ENCODE results near the gene SKIL. TPM values are rescaled to one million over a fixed set of nuclear protein-coding genes. Genes with fewer than 3 reads are reported as not detected.
A peak's percentile ranks its signal among the peaks of the same experiment; 100 is the strongest.
"Not testable (repeated sequence)": the region's sequence is repeated elsewhere in the genome, so short reads cannot be mapped to it uniquely, and the experiment has no call there.

SKIL gene
- total and polyA plus RNA-seq, 3 experiments from 2014 or later = 3.2 to 29.0 (median 25.9) TPM

DNA sequence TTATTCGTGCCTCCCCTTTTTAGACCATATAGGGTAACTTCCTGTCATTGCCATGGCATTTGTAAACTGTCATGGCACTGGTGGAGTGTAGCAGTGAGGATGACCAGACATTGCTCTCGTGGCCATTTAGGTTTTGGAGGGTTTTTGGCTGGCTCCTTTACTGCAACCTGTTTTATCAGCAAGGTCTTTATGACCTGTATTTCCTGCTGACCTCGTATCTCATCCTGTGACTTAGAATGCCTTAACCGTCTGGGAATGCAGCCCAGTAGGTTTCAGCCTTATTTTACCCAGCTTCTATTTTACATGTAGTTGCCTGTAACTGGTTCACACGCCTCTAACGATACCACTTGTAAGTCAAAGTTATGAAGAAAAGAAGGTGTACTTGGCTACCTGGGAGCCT is 13.7 kb upstream of the SKIL start:
- H3K27ac Mint-ChIP-seq; H3K4me3 Mint-ChIP-seq; POLR2A ChIA-PET; CTCF ChIA-PET; DNase-seq; H3K27me3 ChIP-seq (ENCODE audit: insufficient read depth, low read length, poor library complexity, severe bottlenecking); H3K27ac ChIP-seq (ENCODE audit: low read depth, low read length); H3K9me3 Mint-ChIP-seq; H3K9me3 ChIP-seq (ENCODE audit: low read length); H3K4me3 ChIP-seq (ENCODE audit: low read length); H3K27me3 Mint-ChIP-seq; H3K4me1 Mint-ChIP-seq; H3K36me3 ChIP-seq (ENCODE audit: insufficient read depth, low read length); H3K4me1 ChIP-seq (ENCODE audit: insufficient read depth, low read length); H3K36me3 Mint-ChIP-seq: not testable (repeated sequence)

DNA sequence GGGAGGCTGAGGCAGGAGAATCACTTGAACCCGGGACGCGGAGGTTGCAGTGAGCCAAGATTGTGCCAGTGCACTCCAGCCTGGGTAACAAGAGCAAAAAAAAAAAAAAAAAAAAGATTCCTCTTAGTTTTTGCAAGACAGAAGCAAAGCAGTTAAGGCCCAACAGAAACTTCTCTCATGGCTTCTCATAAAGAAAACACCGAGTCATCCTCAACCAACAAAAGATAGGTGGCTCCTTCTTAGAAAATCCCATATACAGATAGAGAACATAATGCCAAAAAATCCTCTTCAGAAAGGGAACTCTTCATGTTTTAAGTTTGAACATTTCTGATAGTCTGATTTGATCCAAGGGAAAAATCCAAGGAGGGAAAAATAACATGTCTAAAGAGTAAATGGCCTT is 12.5 kb upstream of the SKIL start:
- POLR2A ChIA-PET = no interaction called here
- no peaks in the 10 kb centered on the region for H3K4me1 ChIP-seq (ENCODE audit: insufficient read depth, low read length)
- no peak overlapping the region for H3K27ac ChIP-seq (ENCODE audit: low read depth, low read length)
- no peak for DNase-seq
- CTCF ChIA-PET = no interaction called here
- Mint-ChIP-seq H3K36me3 (no peaks in the 10 kb centered on the region), H3K9me3 (no peaks in the 10 kb centered on the region), H3K27me3 (peaks cover 0 to 2% of the 10 kb centered on the region in 2 donors), H3K27ac (peak overlapping the region in 1 of 8 donors; percentile 36), H3K4me3 (no peak overlapping the region), H3K4me1 (no peaks in the 10 kb centered on the region)
- H3K27me3 ChIP-seq (ENCODE audit: insufficient read depth, low read length, poor library complexity, severe bottlenecking) = no peaks in the 10 kb centered on the region
- no peaks in the 10 kb centered on the region for H3K36me3 ChIP-seq (ENCODE audit: insufficient read depth, low read length)
- no peak overlapping the region for H3K4me3 ChIP-seq (ENCODE audit: low read length)
- no peaks in the 10 kb centered on the region for H3K9me3 ChIP-seq (ENCODE audit: low read length)

DNA sequence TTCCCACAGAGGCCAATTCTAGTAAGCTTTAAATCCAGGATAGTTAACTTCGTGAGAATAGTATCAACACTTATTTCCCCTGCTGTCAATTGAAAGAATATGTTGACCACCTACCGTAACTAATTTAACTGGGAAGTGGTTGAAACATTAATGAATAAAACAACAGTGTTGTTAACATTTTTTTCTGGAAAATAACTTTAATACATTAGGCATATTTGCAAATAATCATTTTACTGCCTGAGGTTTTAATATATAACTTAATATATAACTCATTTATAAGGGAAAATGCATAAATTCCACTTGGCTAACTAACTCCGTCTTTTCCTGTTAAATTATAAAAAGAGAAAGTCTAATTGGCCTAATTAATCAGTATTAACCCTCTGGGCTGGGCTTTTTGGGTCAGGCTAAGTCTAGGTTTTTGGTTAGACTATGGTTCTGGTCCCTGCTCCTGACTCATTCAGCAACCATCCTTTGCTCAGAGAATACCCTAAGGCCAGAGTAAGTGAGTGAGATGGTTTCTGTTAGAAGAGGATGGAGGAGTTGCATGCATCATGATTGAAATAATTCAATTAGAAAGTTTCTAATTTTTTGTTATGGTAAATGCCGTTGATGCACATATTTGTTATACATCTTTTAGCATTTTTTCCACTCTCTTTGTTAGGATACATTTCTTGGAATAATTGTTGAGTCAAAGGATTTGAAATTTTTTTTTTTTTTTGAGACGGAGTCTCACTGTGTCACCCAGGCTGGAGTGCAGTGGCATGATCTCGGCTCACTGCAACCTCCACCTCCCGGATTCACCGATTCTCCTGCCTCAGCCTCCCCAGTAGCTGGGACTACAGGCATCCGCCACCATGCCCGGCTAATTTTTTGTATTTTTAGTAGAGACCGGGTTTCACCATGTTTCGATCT is 10.8 kb upstream of the SKIL start:
- H3K36me3 Mint-ChIP-seq = no peaks in the 10 kb centered on the region
- H3K27ac Mint-ChIP-seq = no peak overlapping the region

DNA sequence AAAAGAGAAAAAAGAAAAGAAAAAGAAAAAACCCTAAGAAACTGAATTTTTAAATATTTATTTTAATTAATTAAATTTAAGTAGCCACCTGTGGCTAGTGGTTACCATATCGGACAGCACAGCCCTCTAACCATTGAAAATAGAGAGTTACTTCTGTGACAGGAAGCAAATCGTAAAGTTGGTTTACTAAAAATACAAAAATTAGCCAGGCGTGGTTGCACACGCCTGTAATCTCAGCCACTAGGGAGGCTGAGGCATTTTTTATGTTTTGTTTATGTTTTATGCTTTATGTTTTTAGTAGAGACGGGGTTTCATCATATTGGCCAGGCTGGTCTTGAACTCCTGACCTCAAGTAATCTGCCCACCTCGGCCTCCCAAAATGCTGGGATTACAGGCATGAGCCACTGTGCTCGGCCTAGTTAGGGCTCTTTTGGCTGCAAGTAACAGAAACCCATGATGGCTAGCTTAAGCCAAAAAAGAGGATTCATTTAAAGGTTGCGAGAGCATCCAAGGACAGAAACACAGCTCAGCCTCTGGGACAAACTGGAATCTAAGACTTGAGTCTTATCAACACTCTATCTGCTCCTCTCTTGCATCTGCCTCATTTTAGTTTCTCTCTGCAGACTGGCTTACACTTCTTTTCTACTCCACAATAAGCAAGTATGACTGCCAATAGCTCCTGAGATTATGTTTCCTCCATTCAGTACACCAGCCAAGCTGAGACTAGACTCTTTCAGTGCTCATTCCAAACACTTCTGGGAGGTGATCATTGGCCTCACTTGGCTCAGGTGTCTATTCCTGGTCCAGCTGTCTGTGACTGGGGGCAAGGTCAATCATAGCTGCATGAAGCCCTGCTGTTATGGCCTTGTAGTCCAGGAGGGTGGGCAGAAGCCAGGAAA is 6.8 kb upstream of the SKIL start:
- POLR2A ChIA-PET = no interaction called here
- peak overlapping the region in 1 of 7 donors; percentile 4 for H3K4me3 Mint-ChIP-seq
- Histone ChIP-seq H3K9me3 (ENCODE audit: low read length) (no peaks in the 10 kb centered on the region), H3K36me3 (ENCODE audit: insufficient read depth, low read length) (no peaks in the 10 kb centered on the region), H3K4me3 (ENCODE audit: low read length) (no peak overlapping the region), H3K4me1 (ENCODE audit: insufficient read depth, low read length) (no peaks in the 10 kb centered on the region), H3K27me3 (ENCODE audit: insufficient read depth, low read length, poor library complexity, severe bottlenecking) (no peaks in the 10 kb centered on the region), H3K27ac (ENCODE audit: low read depth, low read length) (no peak overlapping the region)
- no peaks in the 10 kb centered on the region for H3K27me3 Mint-ChIP-seq
- H3K4me1 Mint-ChIP-seq = peaks cover 5 to 22% (median 6%) of the 10 kb centered on the region in 3 donors
- CTCF ChIA-PET = no interaction called here
- no peak for DNase-seq
- no peaks in the 10 kb centered on the region for H3K36me3 Mint-ChIP-seq
- H3K9me3 Mint-ChIP-seq = no peaks in the 10 kb centered on the region
- peak overlapping the region in 3 of 8 donors; percentile 25 to 57 (median 46) for H3K27ac Mint-ChIP-seq

More for the DNA sequence above, 10.8 kb upstream of the SKIL start:
- Mint-ChIP-seq H3K9me3 (no peaks in the 10 kb centered on the region), H3K4me1 (peaks cover 0 to 4% (median 2%) of the 10 kb centered on the region in 3 donors), H3K4me3 (no peak overlapping the region), H3K27me3 (peaks cover 0 to 2% of the 10 kb centered on the region in 2 donors)
- Histone ChIP-seq H3K27me3 (ENCODE audit: insufficient read depth, low read length, poor library complexity, severe bottlenecking) (no peaks in the 10 kb centered on the region), H3K27ac (ENCODE audit: low read depth, low read length) (no peak overlapping the region), H3K9me3 (ENCODE audit: low read length) (no peaks in the 10 kb centered on the region), H3K4me3 (ENCODE audit: low read length) (no peak overlapping the region), H3K36me3 (ENCODE audit: insufficient read depth, low read length) (no peaks in the 10 kb centered on the region), H3K4me1 (ENCODE audit: insufficient read depth, low read length) (no peaks in the 10 kb centered on the region)
- ChIA-PET POLR2A (no interaction called here), CTCF (interaction anchor here (0.8 kb wide), 1 partner anchor 9 kb away, joined by 3 read pairs; no protein-coding TSS in a partner anchor)
- no peak for DNase-seq

DNA sequence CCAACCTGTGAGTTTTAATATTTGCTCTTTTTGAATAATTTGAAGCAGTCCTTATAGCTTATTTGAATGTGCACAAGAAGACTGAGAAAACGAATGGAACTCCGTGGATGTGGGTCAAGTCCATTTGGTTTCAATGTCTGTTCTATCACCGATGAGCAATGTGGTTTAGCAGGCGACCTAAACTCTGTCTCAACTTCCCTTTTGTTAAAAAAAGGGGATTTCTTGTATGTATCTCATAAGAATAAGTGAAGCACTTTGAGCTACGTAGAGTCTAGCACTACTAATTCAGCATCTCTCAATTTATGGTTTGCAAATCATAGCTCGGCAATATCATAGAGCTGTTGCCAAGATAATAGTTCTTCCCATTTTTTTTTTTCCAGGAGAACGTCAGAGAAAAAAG is 4.6 kb upstream of the SKIL start:
- peaks cover 0 to 2% (median 0%) of the 10 kb centered on the region in 5 donors for H3K9me3 Mint-ChIP-seq
- no peak overlapping the region for H3K4me3 Mint-ChIP-seq
- H3K4me1 Mint-ChIP-seq = peaks cover 11 to 33% (median 14%) of the 10 kb centered on the region in 3 donors
- CTCF ChIA-PET = interaction anchor here (1.1 kb wide), 1 partner anchor 61 kb away, joined by 3 read pairs; no protein-coding TSS in a partner anchor
- H3K36me3 Mint-ChIP-seq = peaks cover 0 to 3% (median 0%) of the 10 kb centered on the region in 3 donors
- peaks cover 0 to 2% of the 10 kb centered on the region in 2 donors for H3K27me3 Mint-ChIP-seq
- H3K4me1 ChIP-seq (ENCODE audit: insufficient read depth, low read length) = peaks cover 7% of the 10 kb centered on the region
- no peaks in the 10 kb centered on the region for H3K9me3 ChIP-seq (ENCODE audit: low read length)
- DNase-seq = no peak
- no peak overlapping the region for H3K4me3 ChIP-seq (ENCODE audit: low read length)
- no peaks in the 10 kb centered on the region for H3K36me3 ChIP-seq (ENCODE audit: insufficient read depth, low read length)
- POLR2A ChIA-PET = interaction anchor here (0.6 kb wide), 1 partner anchor 59 kb away, joined by 3 read pairs; no protein-coding TSS in a partner anchor
- H3K27ac Mint-ChIP-seq = peak overlapping the region in 2 of 8 donors; percentile 94 to 99
- H3K27me3 ChIP-seq (ENCODE audit: insufficient read depth, low read length, poor library complexity, severe bottlenecking) = no peaks in the 10 kb centered on the region
- H3K27ac ChIP-seq (ENCODE audit: low read depth, low read length) = no peak overlapping the region

DNA sequence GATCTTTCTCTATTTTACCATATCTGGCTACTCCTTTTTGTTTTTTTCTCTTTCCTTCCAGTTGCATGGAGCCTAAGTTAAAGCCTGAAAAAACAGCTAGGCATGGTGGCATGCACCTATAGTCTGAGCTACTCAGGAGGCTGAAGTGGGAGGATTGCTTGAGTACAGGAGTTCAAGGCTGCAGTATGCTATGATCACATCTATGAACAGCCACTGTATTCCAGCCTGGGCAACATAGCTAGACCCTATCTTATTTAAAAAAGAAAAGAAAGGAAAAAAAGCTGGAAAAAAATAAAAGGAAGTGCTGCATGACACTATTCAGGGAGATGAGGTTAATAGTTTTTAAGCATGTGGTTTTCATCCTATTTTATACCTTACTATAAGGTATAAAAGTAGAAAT is 4.0 kb upstream of the SKIL start:
- Histone ChIP-seq H3K9me3 (ENCODE audit: low read length) (no peaks in the 10 kb centered on the region), H3K4me3 (ENCODE audit: low read length) (no peak overlapping the region), H3K36me3 (ENCODE audit: insufficient read depth, low read length) (no peaks in the 10 kb centered on the region), H3K27me3 (ENCODE audit: insufficient read depth, low read length, poor library complexity, severe bottlenecking) (no peaks in the 10 kb centered on the region), H3K27ac (ENCODE audit: low read depth, low read length) (no peak overlapping the region), H3K4me1 (ENCODE audit: insufficient read depth, low read length) (peaks cover 10% of the 10 kb centered on the region)
- ChIA-PET CTCF (interaction anchor here (1.1 kb wide), 1 partner anchor 61 kb away, joined by 3 read pairs; no protein-coding TSS in a partner anchor), POLR2A (no interaction called here)
- H3K36me3 Mint-ChIP-seq = peaks cover 0 to 7% (median 0%) of the 10 kb centered on the region in 3 donors
- no peak for DNase-seq
- H3K4me3 Mint-ChIP-seq = peak overlapping the region in 1 of 7 donors; percentile 46
- peak overlapping the region in 5 of 8 donors; percentile 15 to 99 (median 52) for H3K27ac Mint-ChIP-seq
- H3K27me3 Mint-ChIP-seq = peaks cover 0 to 2% of the 10 kb centered on the region in 2 donors
- H3K9me3 Mint-ChIP-seq = peaks cover 0 to 2% (median 0%) of the 10 kb centered on the region in 5 donors
- peaks cover 14 to 36% (median 18%) of the 10 kb centered on the region in 3 donors for H3K4me1 Mint-ChIP-seq

DNA sequence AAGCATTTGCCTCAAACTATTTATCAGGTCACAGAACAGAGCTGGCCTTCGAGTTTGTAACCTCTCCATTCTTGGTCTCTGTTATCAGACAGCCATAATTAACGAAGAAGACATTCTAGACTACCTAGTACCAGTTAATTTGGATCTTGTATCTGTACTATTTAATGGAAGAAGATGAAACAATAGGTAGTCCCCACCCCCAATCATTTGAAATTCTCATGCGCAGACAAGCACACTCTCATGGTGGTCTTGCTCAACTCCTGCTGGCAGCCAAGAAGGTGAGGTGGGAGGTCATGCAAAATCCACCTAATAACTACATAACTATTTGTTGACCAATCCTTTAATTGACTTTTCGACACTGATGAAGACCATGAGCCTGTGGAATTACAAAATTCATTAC is 2.8 kb upstream of the SKIL start:
- peak overlapping the region in 4 of 8 donors; percentile 83 to 99 (median 96) for H3K27ac Mint-ChIP-seq
- H3K36me3 Mint-ChIP-seq = peaks cover 0 to 15% (median 2%) of the 10 kb centered on the region in 3 donors
- Histone ChIP-seq H3K27me3 (ENCODE audit: insufficient read depth, low read length, poor library complexity, severe bottlenecking) (no peaks in the 10 kb centered on the region), H3K4me3 (ENCODE audit: low read length) (no peak overlapping the region), H3K36me3 (ENCODE audit: insufficient read depth, low read length) (no peaks in the 10 kb centered on the region), H3K9me3 (ENCODE audit: low read length) (no peaks in the 10 kb centered on the region), H3K4me1 (ENCODE audit: insufficient read depth, low read length) (peaks cover 16% of the 10 kb centered on the region), H3K27ac (ENCODE audit: low read depth, low read length) (no peak overlapping the region)
- DNase-seq = no peak
- ChIA-PET CTCF (no interaction called here), POLR2A (no interaction called here)
- peaks cover 20 to 46% (median 28%) of the 10 kb centered on the region in 3 donors for H3K4me1 Mint-ChIP-seq
- peak overlapping the region in 3 of 7 donors; percentile 2 to 73 (median 52) for H3K4me3 Mint-ChIP-seq
- H3K9me3 Mint-ChIP-seq = peaks cover 0 to 2% (median 0%) of the 10 kb centered on the region in 5 donors
- peaks cover 0 to 2% of the 10 kb centered on the region in 2 donors for H3K27me3 Mint-ChIP-seq

Data from CD8-positive, alpha-beta memory T cell (primary cell).